KMS-11 (cell line): Measurements from ENCODE around the gene CBR4.
A peak's percentile ranks its signal among the peaks of the same experiment; 100 is the strongest.

Experiments used
- H2AFZ ChIP-seq: fragments of 200-600 bp; sonication (generic); 2 replicates; pipeline ENCODE4 v1.6.1; 2016; ENCODE audit warnings: antibody characterized with exemption, mixed run types, low read depth
- H3K27ac ChIP-seq: fragments of 200-600 bp; sonication (generic); 2 replicates; pipeline ENCODE4 v1.6.1; 2016; ENCODE audit warnings: mild to moderate bottlenecking, mixed run types
- H3K27me3 ChIP-seq: fragments of 200-600 bp; sonication (generic); 2 replicates; pipeline ENCODE4 v1.6.1; 2017; ENCODE audit warnings: mild to moderate bottlenecking, low read depth, mixed run types, moderate library complexity; ENCODE audit not compliant: insufficient read depth
- H3K36me3 ChIP-seq: fragments of 200-600 bp; sonication (generic); 2 replicates; pipeline ENCODE4 v1.6.1; 2017; ENCODE audit warnings: mild to moderate bottlenecking, mixed run types; ENCODE audit not compliant: insufficient read depth
- H3K4me1 ChIP-seq: fragments of 200-600 bp; sonication (generic); 2 replicates; pipeline ENCODE4 v1.6.1; 2016; ENCODE audit warnings: mild to moderate bottlenecking, low read depth, mixed run types; ENCODE audit not compliant: poor library complexity, severe bottlenecking
- H3K4me2 ChIP-seq: fragments of 200-600 bp; sonication (generic); 2 replicates; pipeline ENCODE4 v1.7.0; 2016; ENCODE audit warnings: mild to moderate bottlenecking, mixed run types
- H3K4me3 ChIP-seq: fragments of 200-600 bp; sonication (generic); IDR thresholded peaks from 2 replicates; pipeline ENCODE4 v1.6.1; 2017; ENCODE audit warnings: low read depth, low read length, mixed read lengths; ENCODE audit not compliant: insufficient read depth
- H3K79me2 ChIP-seq: fragments of 200-600 bp; sonication (generic); 2 replicates; pipeline ENCODE4 v1.6.1; 2016; ENCODE audit warnings: low read depth, mixed run types; ENCODE audit not compliant: insufficient read depth
- H3K9ac ChIP-seq: fragments of 200-600 bp; sonication (generic); 2 replicates; pipeline ENCODE4 v1.6.1; 2016; ENCODE audit warnings: mild to moderate bottlenecking, mixed run types
- H4K20me1 ChIP-seq: fragments of 200-600 bp; sonication (generic); 2 replicates; pipeline ENCODE4 v1.6.1; 2016; ENCODE audit warnings: mild to moderate bottlenecking, mixed run types; ENCODE audit not compliant: insufficient read depth
- TF ChIP-seq, protein P1 (sequence below): fragments of 200-600 bp; sonication (generic); conservative IDR thresholded peaks from 2 replicates; pipeline ENCODE4 v1.6.1; 2017; ENCODE audit warnings: low read depth, mild to moderate bottlenecking, antibody characterized with exemption, low read length, moderate library complexity, mixed read lengths

CBR4 gene

DNA sequence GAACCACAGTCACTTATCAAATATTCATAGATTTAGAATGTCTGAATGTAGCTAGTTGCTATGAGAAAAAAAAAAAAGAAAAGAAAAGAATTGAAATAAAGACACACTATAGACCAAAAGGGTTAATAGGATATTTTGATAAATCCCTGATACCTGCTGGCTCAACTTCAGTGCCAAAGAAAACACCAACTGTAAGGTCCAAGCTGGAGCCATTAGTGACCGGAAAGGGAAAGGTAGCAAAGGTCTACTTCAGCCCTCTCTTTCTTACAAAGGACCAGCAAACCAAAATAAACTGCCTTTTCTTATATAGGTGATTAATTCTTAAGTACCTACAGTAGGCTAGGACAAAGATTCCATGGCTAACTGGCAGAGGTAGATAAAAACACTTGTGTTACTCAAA is 9.7 kb downstream of the CBR4 start:
- Histone ChIP-seq H3K4me1 (no peaks in the 10 kb centered on the region), H3K4me2 (no peak overlapping the region), H3K27ac (no peak overlapping the region), H3K9ac (no peak overlapping the region), H2AFZ (no peak overlapping the region), H3K27me3 (no peaks in the 10 kb centered on the region), H3K36me3 (no peaks in the 10 kb centered on the region; the same call in 1 of the 2 replicates), H4K20me1 (no peaks in the 10 kb centered on the region), H3K4me3 (no peak overlapping the region), H3K79me2 (no peaks in the 10 kb centered on the region)
- TF ChIP-seq, protein P1, sequence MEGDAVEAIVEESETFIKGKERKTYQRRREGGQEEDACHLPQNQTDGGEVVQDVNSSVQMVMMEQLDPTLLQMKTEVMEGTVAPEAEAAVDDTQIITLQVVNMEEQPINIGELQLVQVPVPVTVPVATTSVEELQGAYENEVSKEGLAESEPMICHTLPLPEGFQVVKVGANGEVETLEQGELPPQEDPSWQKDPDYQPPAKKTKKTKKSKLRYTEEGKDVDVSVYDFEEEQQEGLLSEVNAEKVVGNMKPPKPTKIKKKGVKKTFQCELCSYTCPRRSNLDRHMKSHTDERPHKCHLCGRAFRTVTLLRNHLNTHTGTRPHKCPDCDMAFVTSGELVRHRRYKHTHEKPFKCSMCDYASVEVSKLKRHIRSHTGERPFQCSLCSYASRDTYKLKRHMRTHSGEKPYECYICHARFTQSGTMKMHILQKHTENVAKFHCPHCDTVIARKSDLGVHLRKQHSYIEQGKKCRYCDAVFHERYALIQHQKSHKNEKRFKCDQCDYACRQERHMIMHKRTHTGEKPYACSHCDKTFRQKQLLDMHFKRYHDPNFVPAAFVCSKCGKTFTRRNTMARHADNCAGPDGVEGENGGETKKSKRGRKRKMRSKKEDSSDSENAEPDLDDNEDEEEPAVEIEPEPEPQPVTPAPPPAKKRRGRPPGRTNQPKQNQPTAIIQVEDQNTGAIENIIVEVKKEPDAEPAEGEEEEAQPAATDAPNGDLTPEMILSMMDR: no peak

DNA sequence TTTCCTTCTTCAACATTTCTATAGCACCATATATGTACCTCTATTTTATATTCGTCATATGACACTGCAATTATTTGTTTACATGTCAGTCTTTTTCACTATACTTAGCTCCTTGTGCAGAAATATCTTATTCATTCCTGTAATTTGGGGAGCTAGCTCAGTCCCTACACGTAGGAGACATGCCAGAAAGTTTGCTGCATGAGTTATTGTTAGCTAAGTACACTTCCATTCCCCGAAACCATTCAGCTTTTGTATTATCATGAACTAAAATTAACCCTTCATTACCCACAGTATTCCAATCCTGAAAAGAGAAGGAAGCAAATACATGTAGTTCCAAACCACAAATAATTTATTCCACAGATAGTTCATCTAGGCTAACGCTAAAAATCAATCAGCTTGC is 10.2 kb downstream of the CBR4 start:
- TF ChIP-seq, protein P1: no peak
- Histone ChIP-seq H3K9ac (no peak overlapping the region), H3K4me2 (no peak overlapping the region), H3K4me3 (no peak overlapping the region), H2AFZ (no peak overlapping the region), H3K79me2 (no peaks in the 10 kb centered on the region), H4K20me1 (no peaks in the 10 kb centered on the region), H3K27ac (no peak overlapping the region), H3K4me1 (no peaks in the 10 kb centered on the region), H3K36me3 (no peaks in the 10 kb centered on the region; the same call in 1 of the 2 replicates), H3K27me3 (no peaks in the 10 kb centered on the region)

DNA sequence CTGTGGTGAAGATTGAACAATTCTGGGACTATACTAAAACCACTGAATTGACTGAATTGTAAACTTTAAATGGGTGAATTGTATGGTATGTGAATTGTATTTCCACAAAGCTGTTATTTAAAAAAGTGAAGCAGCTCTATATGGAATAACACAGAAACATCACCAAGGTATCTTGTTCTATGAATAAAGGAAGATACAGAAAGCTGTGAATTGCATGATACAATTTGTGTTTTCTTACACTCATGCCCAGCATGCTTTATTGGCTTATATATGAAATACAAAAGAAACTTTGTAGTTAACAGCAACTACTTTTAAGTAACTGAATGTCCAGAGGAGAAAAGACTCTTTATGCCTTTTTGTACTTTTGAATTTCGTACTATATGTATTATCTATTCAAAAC is 11.5 kb downstream of the CBR4 start:
- Histone ChIP-seq H2AFZ (no peak overlapping the region), H3K36me3 (no peaks in the 10 kb centered on the region; the same call in 1 of the 2 replicates), H3K27ac (no peak overlapping the region), H3K4me1 (no peaks in the 10 kb centered on the region), H4K20me1 (no peaks in the 10 kb centered on the region), H3K4me3 (no peak overlapping the region), H3K27me3 (no peaks in the 10 kb centered on the region), H3K4me2 (no peak overlapping the region), H3K79me2 (no peaks in the 10 kb centered on the region), H3K9ac (no peak overlapping the region)
- TF ChIP-seq, protein P1: no peak

DNA sequence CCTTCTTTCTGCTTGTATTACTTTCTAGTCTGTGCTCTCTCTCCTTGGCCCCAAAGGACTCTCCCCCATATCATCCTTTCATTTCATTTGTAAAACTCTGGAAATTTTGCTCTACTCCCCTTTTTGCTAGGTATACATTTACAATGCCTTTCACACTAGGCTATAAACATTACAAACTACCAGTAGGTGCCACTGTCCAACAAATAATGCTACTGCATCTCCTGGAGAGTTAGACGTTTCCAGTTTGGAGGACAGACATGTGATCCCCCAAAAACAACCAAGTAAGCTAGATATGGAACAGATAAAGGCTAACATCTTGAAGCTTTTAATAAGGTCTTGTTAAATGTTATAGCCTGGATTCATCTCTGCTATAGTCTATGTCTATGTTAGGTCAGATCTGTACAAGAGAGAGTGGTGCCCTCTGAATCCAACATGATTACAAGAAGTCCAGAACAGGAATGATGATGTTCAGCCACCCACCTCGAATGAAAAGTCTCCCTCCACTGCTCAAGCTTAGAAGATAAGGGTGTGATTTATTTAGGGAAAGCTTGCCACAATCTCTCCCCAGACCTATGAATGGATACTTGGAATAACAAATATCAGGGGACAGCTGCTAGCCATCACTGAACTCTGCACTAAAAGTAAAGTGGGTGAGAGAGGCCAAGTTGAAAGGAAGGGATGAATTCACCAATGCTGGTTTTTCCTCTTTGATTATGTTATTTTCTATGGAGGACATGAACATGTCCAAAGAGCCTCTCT is 14.3 kb downstream of the CBR4 start:
- H3K36me3 ChIP-seq: no peaks in the 10 kb centered on the region
- H3K4me1 ChIP-seq: peaks cover 2% of the 10 kb centered on the region
- no peak overlapping the region for H3K9ac ChIP-seq

More for the DNA sequence above, 14.3 kb downstream of the CBR4 start:
- TF ChIP-seq, protein P1: 0 out of 2 replicates have a peak, but pooled peaks have one; percentile 5
- no peak overlapping the region for H3K4me3 ChIP-seq
- no peak overlapping the region for H3K4me2 ChIP-seq
- no peak overlapping the region for H3K27ac ChIP-seq
- H2AFZ ChIP-seq: no peak overlapping the region
- no peaks in the 10 kb centered on the region for H3K27me3 ChIP-seq
- no peaks in the 10 kb centered on the region for H3K79me2 ChIP-seq
- H4K20me1 ChIP-seq: no peaks in the 10 kb centered on the region
